ENCODE measurements around the gene BACH2.

BACH2 gene

DNA sequence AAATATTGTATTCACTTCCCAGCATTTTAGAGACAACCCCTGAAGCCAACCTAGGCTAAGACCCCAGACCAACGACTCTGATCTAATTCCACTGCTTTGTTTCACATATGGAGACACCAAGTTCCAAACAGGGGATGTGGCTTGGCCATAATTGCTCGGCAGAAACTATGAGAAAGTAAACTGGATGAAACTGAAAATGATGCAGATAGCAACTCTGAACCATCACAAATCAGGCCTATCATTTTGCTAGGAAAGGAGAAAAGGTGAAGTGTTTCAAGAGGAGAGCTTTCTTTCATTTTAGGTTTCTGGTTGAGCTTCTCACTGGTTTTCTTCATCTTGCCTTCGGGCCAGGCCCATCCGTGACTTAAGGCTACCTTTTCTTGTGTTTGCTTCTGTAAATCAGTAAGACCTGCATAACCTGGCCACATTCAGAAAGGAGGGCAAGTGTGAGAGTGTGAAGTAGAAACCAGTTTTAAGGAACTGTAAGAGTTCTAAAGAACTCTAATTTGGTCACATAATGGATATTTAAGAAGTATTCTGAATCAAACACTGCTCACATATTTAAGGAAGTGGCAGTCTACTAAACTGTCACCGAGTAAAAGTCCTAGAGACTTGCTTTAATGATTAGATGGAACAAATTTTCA, 105.8 kb downstream of the BACH2 start:
- no peaks in the 10 kb centered on the region for H3K9me3 ChIP-seq (ENCODE audit: control insufficient read depth in 5 of 5, low read length in 5 of 5)
- H3K9ac ChIP-seq (ENCODE audit: low read length in 5 of 5): no peak overlapping the region
- H3K36me3 ChIP-seq (ENCODE audit: control insufficient read depth in 5 of 5, insufficient read depth in 5 of 5, low read length in 5 of 5): no peaks in the 10 kb centered on the region
- H3K4me3 ChIP-seq (ENCODE audit: low read depth in 1 of 5, low read length in 5 of 5): no peak overlapping the region
- H3K27ac ChIP-seq (ENCODE audit: low read depth, low read length): no peak overlapping the region
- peaks cover 0 to 9% (median 0%) of the 10 kb centered on the region in 5 donors for H3K4me1 ChIP-seq (ENCODE audit: control insufficient read depth in 5 of 5, insufficient read depth in 5 of 5, low read length in 5 of 5)
- no peaks in the 10 kb centered on the region for H3K27me3 ChIP-seq (ENCODE audit: control insufficient read depth in 5 of 5, insufficient read depth in 4 of 5, low read length in 5 of 5)

DNA sequence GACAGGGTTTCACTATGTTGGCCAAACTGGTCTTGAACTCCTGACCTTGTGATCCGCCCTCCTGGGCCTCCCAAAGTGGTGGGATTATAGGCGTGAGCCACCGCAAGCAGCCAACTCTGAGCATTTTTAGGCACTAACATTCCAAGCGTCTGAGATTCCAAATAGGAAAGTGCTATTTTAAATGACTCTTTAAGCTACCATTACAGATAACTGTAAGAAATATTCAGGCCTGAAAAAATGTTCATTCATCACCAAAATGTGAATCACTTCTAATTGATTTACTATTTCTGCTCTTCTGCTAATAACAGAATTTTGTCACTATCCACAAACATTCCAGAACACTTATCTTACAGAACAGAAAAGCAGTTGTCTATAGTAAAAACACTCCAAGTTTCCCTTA, 106.5 kb downstream of the BACH2 start:
- Histone ChIP-seq H3K4me3 (ENCODE audit: low read depth in 1 of 5, low read length in 5 of 5) (no peak overlapping the region), H3K9ac (ENCODE audit: low read length in 5 of 5) (no peak overlapping the region), H3K9me3 (ENCODE audit: control insufficient read depth in 5 of 5, low read length in 5 of 5) (no peaks in the 10 kb centered on the region), H3K4me1 (ENCODE audit: control insufficient read depth in 5 of 5, insufficient read depth in 5 of 5, low read length in 5 of 5) (peaks cover 0 to 9% (median under 1%) of the 10 kb centered on the region in 5 donors), H3K27me3 (ENCODE audit: control insufficient read depth in 5 of 5, insufficient read depth in 4 of 5, low read length in 5 of 5) (no peaks in the 10 kb centered on the region), H3K36me3 (ENCODE audit: control insufficient read depth in 5 of 5, insufficient read depth in 5 of 5, low read length in 5 of 5) (no peaks in the 10 kb centered on the region), H3K27ac (ENCODE audit: low read depth, low read length) (no peak overlapping the region)

DNA sequence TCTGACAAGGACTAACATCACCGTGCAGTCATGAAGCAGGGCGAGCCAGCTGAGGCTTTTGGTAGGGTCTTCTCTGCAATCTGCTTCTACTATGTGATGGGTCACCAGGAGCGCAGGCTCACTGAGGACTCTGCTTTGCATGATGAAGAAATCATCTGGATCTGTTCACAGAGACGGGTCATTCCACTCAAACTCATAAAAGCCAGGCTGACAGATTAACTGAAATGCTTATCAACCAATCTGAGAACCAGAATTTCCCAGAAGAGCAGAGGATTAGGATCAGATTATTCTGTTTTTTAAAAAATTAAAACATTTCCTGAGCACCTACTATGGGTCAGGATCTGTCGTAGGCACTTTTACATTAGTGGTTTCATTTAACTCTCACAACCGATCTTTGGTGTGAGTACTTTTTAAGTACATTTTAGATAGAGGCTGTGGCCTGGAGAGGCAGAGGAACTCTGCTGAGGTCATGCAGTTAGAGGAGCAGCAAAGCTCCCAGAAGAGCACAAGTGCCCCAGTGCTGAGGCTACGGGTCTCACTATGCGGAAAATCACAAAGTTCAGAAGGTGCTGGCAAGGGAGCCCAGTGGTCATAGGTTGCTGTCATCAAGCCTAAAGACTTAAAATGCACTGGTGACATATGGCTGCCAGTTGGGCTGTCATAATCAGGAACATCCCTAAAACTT, 109.1 kb downstream of the BACH2 start:
- Histone ChIP-seq H3K27me3 (ENCODE audit: control insufficient read depth in 5 of 5, insufficient read depth in 4 of 5, low read length in 5 of 5) (no peaks in the 10 kb centered on the region), H3K4me3 (ENCODE audit: low read depth in 1 of 5, low read length in 5 of 5) (no peak overlapping the region), H3K27ac (ENCODE audit: low read depth, low read length) (no peak overlapping the region), H3K9me3 (ENCODE audit: control insufficient read depth in 5 of 5, low read length in 5 of 5) (no peaks in the 10 kb centered on the region), H3K36me3 (ENCODE audit: control insufficient read depth in 5 of 5, insufficient read depth in 5 of 5, low read length in 5 of 5) (no peaks in the 10 kb centered on the region), H3K4me1 (ENCODE audit: control insufficient read depth in 5 of 5, insufficient read depth in 5 of 5, low read length in 5 of 5) (peaks cover 0 to 9% (median 6%) of the 10 kb centered on the region in 5 donors), H3K9ac (ENCODE audit: low read length in 5 of 5) (no peak overlapping the region)

DNA sequence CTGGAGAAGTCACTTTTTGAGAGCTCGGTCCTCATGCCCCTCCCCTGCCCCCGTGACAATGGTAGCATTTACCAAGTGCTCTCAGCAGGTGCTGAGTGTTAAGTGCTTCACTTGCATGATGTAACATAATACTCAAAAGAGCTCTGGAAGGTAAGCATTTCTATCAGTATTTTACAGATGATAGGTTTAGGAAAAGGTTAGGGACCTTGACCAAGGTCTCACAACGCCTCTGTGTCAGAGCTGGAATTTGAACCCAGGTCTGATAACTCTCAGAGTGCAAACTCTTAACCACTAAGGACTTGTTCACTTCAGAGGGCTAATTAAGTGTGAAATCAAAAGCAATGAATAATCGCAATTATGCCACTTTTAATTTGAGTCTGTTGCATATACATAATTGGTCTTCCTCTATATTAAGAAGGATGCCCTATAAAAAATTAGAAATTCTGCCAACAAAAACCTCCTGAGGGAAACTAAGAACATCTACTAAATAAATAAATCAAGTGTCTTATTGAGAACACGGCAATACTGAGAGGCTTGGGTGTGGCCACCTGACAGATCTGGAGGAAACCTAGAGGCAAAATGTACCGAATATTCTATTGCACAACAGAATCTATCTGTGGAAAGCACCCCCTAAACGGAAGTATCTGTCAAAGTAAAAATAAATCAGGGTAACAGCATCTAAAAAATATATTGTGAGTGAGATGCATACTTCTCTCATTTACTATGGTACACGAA, 109.8 kb downstream of the BACH2 start:
- H3K9me3 ChIP-seq (ENCODE audit: control insufficient read depth in 5 of 5, low read length in 5 of 5): no peaks in the 10 kb centered on the region
- H3K9ac ChIP-seq (ENCODE audit: low read length in 5 of 5): no peak overlapping the region
- no peak overlapping the region for H3K27ac ChIP-seq (ENCODE audit: low read depth, low read length)
- no peaks in the 10 kb centered on the region for H3K36me3 ChIP-seq (ENCODE audit: control insufficient read depth in 5 of 5, insufficient read depth in 5 of 5, low read length in 5 of 5)
- H3K27me3 ChIP-seq (ENCODE audit: control insufficient read depth in 5 of 5, insufficient read depth in 4 of 5, low read length in 5 of 5): no peaks in the 10 kb centered on the region
- H3K4me1 ChIP-seq (ENCODE audit: control insufficient read depth in 5 of 5, insufficient read depth in 5 of 5, low read length in 5 of 5): peaks cover 0 to 9% (median 6%) of the 10 kb centered on the region in 5 donors
- no peak overlapping the region for H3K4me3 ChIP-seq (ENCODE audit: low read depth in 1 of 5, low read length in 5 of 5)

DNA sequence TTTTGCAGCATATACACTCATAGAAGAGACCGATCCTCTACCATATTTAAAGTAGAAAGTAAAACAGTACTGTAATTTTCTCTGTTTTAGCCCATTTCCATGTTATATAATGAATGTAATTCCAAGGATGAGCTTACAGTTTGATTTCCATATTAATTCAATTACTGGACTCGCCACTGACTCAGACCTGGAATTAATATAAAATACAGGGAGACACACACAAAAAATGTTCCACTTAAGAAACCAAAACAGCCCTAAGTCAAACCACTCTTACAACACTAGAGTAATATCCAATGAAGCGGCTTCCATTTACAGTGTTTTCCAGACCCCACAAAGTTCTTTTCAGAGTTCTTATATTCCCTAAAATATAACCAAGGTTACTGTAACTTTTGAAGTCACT, 110.6 kb downstream of the BACH2 start:
- Histone ChIP-seq H3K27me3 (ENCODE audit: control insufficient read depth in 5 of 5, insufficient read depth in 4 of 5, low read length in 5 of 5) (no peaks in the 10 kb centered on the region), H3K27ac (ENCODE audit: low read depth, low read length) (no peak overlapping the region), H3K9ac (ENCODE audit: low read length in 5 of 5) (no peak overlapping the region), H3K4me3 (ENCODE audit: low read depth in 1 of 5, low read length in 5 of 5) (no peak overlapping the region), H3K4me1 (ENCODE audit: control insufficient read depth in 5 of 5, insufficient read depth in 5 of 5, low read length in 5 of 5) (peaks cover 0 to 9% (median 6%) of the 10 kb centered on the region in 5 donors), H3K36me3 (ENCODE audit: control insufficient read depth in 5 of 5, insufficient read depth in 5 of 5, low read length in 5 of 5) (no peaks in the 10 kb centered on the region), H3K9me3 (ENCODE audit: control insufficient read depth in 5 of 5, low read length in 5 of 5) (no peaks in the 10 kb centered on the region)

DNA sequence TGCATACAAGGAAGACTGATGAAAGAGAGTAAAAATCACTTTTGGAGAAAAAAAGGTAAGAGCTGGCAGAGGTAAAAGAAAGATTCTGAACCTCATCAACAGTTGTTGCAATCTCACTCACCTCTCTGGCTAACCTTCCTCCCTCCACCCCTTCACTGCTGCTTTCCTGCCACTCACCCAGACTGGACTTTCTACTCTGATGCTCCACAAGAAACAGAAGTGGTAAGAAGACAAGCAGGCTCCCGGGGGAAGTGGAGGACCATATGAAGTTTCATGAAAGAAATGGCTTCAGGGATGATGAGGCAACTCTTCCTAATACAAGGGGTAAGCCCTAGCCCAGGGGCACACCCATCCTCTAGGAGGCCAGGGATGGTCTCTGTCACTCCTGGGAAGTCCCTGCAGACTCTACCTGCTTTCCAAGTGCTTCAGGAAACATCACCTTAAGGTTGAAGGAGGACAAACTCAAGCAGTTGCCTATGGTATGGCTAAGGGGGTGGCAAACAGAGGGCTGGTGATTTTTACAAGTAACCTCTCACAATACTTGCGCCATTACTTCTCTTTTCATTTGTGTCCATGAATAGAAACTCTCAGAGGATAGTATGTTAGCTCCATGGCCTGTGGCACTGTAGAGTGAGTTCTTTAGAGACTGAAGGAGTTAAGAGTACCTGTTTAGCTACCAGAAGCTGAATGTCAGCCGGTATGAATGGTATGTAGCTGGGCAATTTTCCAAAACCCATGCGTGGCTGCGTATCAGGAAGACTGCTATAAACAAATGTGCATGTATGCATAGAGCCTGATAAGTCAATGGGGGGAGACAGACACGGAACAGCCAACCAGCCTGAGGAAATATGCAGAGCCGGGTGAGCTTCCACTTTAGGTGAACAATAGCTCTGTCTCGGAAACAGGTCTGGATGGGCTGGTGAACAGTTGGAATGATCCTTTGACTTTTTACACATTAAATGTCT, 112.0 kb downstream of the BACH2 start:
- Histone ChIP-seq H3K4me3 (ENCODE audit: low read depth in 1 of 5, low read length in 5 of 5) (no peak overlapping the region), H3K9ac (ENCODE audit: low read length in 5 of 5) (no peak overlapping the region), H3K4me1 (ENCODE audit: control insufficient read depth in 5 of 5, insufficient read depth in 5 of 5, low read length in 5 of 5) (peaks cover 0 to 9% (median 6%) of the 10 kb centered on the region in 5 donors), H3K9me3 (ENCODE audit: control insufficient read depth in 5 of 5, low read length in 5 of 5) (peaks cover 0 to 2% (median 0%) of the 10 kb centered on the region in 5 donors), H3K27ac (ENCODE audit: low read depth, low read length) (no peak overlapping the region), H3K36me3 (ENCODE audit: control insufficient read depth in 5 of 5, insufficient read depth in 5 of 5, low read length in 5 of 5) (no peaks in the 10 kb centered on the region), H3K27me3 (ENCODE audit: control insufficient read depth in 5 of 5, insufficient read depth in 4 of 5, low read length in 5 of 5) (no peaks in the 10 kb centered on the region)

DNA sequence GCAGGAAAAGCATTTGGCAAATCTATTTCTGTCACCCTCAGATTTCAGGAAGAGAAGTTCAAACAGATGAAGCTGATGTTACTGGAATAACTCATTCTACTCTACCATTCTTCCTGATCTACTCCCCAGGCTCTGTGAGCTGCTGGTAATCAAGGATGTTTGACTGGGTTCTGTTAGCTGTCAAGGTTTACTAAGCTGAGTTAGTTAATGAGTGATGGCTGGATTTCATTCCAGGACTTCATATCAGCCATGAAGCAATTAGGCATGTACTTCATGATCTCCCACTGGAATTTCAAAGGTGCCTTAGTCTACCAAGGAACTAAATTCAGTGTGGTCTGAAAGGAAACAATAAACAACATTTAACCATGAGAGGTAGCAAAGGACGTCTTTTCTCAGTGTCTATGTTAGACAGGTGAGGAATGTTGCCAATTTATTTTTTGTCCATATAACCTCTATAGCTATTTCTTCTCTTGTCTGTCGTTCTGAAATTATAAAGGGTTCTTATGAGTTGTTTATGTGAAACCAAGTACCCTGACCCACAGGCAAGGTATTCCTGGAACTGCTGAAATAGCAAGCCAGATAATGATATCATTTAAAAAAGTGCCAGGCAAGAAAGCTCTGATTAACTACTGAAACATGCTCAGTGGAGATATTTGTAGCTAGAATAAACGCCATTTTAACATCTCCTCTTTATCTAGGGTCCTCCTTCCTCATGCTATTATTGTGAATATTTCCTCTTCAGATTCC, 112.9 kb downstream of the BACH2 start:
- Histone ChIP-seq H3K9me3 (ENCODE audit: control insufficient read depth in 5 of 5, low read length in 5 of 5) (peaks cover 0 to 2% (median 0%) of the 10 kb centered on the region in 5 donors), H3K4me1 (ENCODE audit: control insufficient read depth in 5 of 5, insufficient read depth in 5 of 5, low read length in 5 of 5) (peaks cover 0 to 9% (median 7%) of the 10 kb centered on the region in 5 donors), H3K36me3 (ENCODE audit: control insufficient read depth in 5 of 5, insufficient read depth in 5 of 5, low read length in 5 of 5) (no peaks in the 10 kb centered on the region), H3K27ac (ENCODE audit: low read depth, low read length) (no peak overlapping the region), H3K4me3 (ENCODE audit: low read depth in 1 of 5, low read length in 5 of 5) (no peak overlapping the region), H3K9ac (ENCODE audit: low read length in 5 of 5) (no peak overlapping the region), H3K27me3 (ENCODE audit: control insufficient read depth in 5 of 5, insufficient read depth in 4 of 5, low read length in 5 of 5) (no peaks in the 10 kb centered on the region)

DNA sequence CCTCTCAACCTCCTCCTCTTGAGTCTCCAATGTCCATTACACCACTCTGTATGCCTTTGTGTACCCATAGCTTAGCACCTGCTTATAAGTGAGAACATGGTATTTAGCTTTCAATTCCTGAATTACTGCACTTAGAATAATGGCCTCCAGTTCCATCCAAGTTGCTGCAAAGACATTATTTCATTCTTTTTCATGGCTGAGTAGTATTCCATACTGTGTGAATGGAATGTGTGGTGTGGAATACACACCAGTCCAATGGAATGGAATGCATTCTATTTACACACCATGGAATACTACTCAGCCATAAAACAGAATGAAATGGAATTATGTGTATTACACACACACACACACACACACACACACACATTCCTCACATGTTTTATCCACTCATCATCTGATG, 116.1 kb downstream of the BACH2 start:
- Histone ChIP-seq H3K27me3 (ENCODE audit: control insufficient read depth in 5 of 5, insufficient read depth in 4 of 5, low read length in 5 of 5) (peaks cover 0 to 3% (median 0%) of the 10 kb centered on the region in 5 donors), H3K4me3 (ENCODE audit: low read depth in 1 of 5, low read length in 5 of 5) (no peak overlapping the region), H3K36me3 (ENCODE audit: control insufficient read depth in 5 of 5, insufficient read depth in 5 of 5, low read length in 5 of 5) (no peaks in the 10 kb centered on the region), H3K9ac (ENCODE audit: low read length in 5 of 5) (no peak overlapping the region), H3K27ac (ENCODE audit: low read depth, low read length) (no peak overlapping the region), H3K4me1 (ENCODE audit: control insufficient read depth in 5 of 5, insufficient read depth in 5 of 5, low read length in 5 of 5) (peaks cover 0 to 13% (median 0%) of the 10 kb centered on the region in 5 donors), H3K9me3 (ENCODE audit: control insufficient read depth in 5 of 5, low read length in 5 of 5) (peaks cover 0 to 2% (median 0%) of the 10 kb centered on the region in 5 donors)

All from subcutaneous abdominal adipose tissue (tissue), 5 donors.